Ishikawa (cell line): ENCODE data around the gene CLDN6.
A peak's percentile ranks its signal among the peaks of the same experiment; 100 is the strongest.

ENCODE experiments used
- CEBPB ChIP-seq: IDR thresholded peaks from 2 replicates; pipeline ENCODE4 v1.6.1; 2012
- CREB1 ChIP-seq: IDR thresholded peaks from 2 replicates; pipeline ENCODE4 v1.6.1; 2012; ENCODE audit warnings: low read depth
- EGR1 ChIP-seq: IDR thresholded peaks from 2 replicates; pipeline ENCODE4 v1.6.1; 2012
- EP300 ChIP-seq: IDR thresholded peaks from 2 replicates; pipeline ENCODE4 v1.6.1; 2012; ENCODE audit warnings: borderline replicate concordance
- FOXM1 ChIP-seq: IDR thresholded peaks from 2 replicates; pipeline ENCODE4 v1.6.1; 2012; ENCODE audit warnings: low read depth, borderline replicate concordance
- NFIC ChIP-seq: IDR thresholded peaks from 2 replicates; pipeline ENCODE4 v1.6.1; 2012
- RAD21 ChIP-seq: IDR thresholded peaks from 2 replicates; pipeline ENCODE4 v1.6.1; 2012; ENCODE audit warnings: low read depth
- TAF1 ChIP-seq: IDR thresholded peaks from 2 replicates; pipeline ENCODE4 v1.6.1; 2012; ENCODE audit warnings: low read depth, mild to moderate bottlenecking
- TCF12 ChIP-seq: IDR thresholded peaks from 2 replicates; pipeline ENCODE4 v1.6.1; 2012; ENCODE audit warnings: low read depth
- TEAD4 ChIP-seq: IDR thresholded peaks from 2 replicates; pipeline ENCODE4 v1.6.1; 2012
- YY1 ChIP-seq: IDR thresholded peaks from 2 replicates; pipeline ENCODE4 v1.6.1; 2012; ENCODE audit warnings: low read depth
- ZBTB7A ChIP-seq: IDR thresholded peaks from 2 replicates; pipeline ENCODE4 v1.6.1; 2012; ENCODE audit warnings: low read depth
- TF ChIP-seq, protein P1 (sequence below): IDR thresholded peaks from 2 replicates; pipeline ENCODE4 v1.6.1; 2012; ENCODE audit warnings: low read depth, mild to moderate bottlenecking
- TF ChIP-seq, protein P2 (sequence below): IDR thresholded peaks from 2 replicates; pipeline ENCODE4 v1.6.1; 2012
- TF ChIP-seq, protein P3 (sequence below): IDR thresholded peaks from 2 replicates; pipeline ENCODE4 v1.6.1; 2012

CLDN6 gene

DNA sequence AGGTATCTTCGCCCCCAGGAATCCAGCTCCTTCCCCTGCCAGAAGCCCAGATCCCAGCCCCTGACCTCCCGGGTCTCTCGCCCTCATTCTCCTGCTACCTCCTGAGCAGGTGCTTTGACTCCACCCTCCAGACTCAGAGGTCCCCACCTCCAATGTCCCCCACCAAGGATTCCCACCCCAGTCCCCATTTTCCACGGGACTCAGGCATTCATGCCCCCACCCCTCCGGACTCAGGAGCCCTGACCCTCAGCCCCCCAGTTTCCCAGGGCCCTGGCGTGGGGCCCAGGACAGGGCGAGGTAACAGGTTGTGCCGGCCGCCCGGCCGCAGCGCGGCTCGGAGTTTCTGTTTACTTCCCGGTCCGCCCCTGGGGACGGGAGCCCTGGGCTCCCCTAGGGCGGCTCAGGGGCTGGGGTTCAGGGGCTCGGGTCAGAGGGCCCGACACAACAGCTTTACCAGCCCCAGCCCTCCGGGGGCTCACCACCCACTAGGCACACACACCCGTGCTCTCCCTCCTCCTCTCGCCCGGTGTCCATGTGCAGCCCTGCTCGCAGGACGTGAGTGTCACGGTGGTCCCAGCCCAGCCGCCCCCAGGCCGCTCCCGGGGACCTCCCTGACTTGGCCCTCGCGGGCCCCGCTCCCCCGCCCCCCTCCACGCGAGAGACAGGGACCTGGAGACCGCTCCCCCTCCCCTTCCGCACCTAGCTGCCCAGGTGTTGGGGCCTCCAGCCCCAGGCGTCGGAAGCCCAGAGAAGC, 18.2 kb upstream of the CLDN6 start:
- TF ChIP-seq ZBTB7A: peak; percentile 75
- 0 out of 2 replicates have a peak, but pooled peaks have one; percentile 16 for TF ChIP-seq NFIC
- no peak for TF ChIP-seq TEAD4

DNA sequence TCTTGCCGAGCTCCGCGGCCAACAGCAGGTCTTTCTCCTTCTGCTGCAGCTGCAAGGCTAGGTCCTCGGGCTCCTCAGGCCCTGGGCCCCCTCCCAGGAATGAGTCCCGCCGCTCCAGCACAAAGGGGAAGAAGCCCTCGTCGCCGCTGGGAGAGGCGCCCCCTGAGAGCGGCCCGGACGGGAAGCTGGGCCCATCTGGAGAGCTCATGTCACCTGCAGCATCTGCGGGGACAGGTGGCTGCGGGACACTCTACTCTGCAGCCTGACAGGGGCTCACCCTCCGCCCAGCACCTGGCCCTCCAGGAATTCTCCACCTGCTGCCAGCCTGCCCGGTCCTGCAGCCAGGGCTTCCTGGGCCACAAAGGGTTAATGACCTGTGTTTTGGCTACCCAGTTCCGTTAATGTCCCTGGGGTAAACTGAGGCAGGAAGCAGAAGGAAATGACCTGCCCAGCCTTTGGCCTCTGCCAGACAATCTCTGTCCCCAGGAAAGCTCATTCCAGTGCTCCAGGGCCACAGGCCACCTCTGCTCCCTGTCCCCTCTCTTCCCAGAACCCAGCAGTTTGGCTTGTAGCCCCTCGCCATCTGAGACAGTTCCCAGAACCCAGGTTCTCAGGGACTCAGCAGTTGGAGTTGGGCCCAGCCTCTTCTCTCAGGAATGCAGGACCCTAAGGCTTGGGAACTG, 17.4 kb upstream of the CLDN6 start:
- TF ChIP-seq, protein P1, sequence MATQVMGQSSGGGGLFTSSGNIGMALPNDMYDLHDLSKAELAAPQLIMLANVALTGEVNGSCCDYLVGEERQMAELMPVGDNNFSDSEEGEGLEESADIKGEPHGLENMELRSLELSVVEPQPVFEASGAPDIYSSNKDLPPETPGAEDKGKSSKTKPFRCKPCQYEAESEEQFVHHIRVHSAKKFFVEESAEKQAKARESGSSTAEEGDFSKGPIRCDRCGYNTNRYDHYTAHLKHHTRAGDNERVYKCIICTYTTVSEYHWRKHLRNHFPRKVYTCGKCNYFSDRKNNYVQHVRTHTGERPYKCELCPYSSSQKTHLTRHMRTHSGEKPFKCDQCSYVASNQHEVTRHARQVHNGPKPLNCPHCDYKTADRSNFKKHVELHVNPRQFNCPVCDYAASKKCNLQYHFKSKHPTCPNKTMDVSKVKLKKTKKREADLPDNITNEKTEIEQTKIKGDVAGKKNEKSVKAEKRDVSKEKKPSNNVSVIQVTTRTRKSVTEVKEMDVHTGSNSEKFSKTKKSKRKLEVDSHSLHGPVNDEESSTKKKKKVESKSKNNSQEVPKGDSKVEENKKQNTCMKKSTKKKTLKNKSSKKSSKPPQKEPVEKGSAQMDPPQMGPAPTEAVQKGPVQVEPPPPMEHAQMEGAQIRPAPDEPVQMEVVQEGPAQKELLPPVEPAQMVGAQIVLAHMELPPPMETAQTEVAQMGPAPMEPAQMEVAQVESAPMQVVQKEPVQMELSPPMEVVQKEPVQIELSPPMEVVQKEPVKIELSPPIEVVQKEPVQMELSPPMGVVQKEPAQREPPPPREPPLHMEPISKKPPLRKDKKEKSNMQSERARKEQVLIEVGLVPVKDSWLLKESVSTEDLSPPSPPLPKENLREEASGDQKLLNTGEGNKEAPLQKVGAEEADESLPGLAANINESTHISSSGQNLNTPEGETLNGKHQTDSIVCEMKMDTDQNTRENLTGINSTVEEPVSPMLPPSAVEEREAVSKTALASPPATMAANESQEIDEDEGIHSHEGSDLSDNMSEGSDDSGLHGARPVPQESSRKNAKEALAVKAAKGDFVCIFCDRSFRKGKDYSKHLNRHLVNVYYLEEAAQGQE: no peak
- no peak for TF ChIP-seq YY1
- TF ChIP-seq, protein P2, sequence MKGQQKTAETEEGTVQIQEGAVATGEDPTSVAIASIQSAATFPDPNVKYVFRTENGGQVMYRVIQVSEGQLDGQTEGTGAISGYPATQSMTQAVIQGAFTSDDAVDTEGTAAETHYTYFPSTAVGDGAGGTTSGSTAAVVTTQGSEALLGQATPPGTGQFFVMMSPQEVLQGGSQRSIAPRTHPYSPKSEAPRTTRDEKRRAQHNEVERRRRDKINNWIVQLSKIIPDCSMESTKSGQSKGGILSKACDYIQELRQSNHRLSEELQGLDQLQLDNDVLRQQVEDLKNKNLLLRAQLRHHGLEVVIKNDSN: no peak
- no peak for TF ChIP-seq FOXM1
- no peak for TF ChIP-seq RAD21
- TF ChIP-seq, protein P3, sequence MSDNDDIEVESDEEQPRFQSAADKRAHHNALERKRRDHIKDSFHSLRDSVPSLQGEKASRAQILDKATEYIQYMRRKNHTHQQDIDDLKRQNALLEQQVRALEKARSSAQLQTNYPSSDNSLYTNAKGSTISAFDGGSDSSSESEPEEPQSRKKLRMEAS: no peak
- TF ChIP-seq EGR1: no peak
- no peak for TF ChIP-seq CREB1
- TF ChIP-seq CEBPB: no peak
- no peak for TF ChIP-seq TCF12
- TF ChIP-seq ZBTB7A: no peak
- TF ChIP-seq TAF1: no peak
- TF ChIP-seq EP300: no peak
- TF ChIP-seq NFIC: no peak
- no peak for TF ChIP-seq TEAD4

DNA sequence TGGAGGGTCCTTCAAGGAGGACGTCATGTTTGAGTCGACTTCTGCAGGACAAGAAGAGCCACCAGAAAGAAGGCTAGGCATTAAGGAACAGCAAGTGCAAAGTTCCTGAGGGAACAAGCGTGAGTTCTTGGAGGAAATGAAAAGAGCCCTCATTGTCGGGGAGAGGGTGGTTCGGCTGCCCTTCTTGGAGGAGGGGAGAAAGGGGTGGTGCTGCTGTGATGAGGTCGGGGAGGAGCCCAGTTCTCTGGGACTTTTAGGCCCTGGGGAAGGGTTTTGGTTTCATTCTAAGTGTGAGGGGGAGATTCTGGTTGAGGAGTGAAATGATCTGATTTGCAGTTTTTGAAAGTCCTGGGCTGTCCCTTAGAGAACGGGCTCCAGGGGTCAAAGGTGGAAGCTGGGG, 14.6 kb upstream of the CLDN6 start:
- no peak for TF ChIP-seq YY1
- no peak for TF ChIP-seq FOXM1

DNA sequence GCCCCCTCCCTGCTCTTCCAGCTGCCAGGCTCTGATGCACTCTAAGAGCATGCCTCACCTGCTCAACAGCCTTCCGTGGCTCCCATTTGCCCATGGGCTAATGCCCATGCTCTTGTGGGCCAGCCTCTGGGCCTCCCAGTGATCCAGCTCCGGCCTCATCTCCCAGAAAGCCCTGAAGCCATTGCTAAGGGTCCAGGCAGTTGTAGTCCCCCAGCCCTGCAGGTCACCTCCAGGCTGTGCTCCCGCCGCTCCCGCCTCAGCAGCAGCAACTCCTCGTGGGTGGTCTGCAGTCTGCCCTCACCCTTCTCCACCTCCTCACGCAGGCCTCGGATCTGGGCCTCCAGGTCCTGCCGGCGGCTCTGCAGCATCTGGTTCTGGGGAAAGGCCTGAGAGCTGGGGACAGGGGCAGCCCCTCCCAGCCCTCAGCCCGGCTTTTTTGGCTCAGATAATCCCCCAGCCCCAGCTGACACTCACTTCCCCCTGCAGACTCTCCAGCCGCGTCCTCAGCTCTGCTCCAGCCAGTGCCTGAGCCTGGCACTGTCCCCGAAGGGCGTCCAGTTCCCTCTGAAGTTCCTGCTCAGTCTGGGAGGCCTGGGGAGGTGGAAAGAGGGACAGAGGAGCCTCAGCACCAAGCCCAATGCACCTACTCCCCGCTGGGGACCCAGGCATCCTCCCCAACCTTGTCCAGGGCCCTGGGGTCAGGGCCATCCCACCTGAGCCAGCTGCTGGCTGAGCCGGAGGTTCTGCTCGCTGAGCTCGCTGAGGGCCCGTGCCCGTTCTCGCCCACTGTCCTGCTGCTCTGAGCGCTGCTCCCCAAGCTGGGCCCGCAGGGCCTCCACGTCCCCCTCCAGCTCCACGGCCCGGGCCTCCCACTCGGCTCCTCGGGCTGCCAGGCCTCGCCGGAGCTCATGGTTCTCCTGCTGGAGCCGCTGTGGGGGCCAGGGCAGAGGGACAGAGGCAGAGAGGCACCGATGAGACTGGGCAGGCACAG, 12.5 kb upstream of the CLDN6 start:
- TF ChIP-seq ZBTB7A (no peak), CEBPB (no peak), NFIC (no peak), FOXM1 (no peak), TEAD4 (no peak), EP300 (no peak), EGR1 (no peak), TCF12 (no peak), TAF1 (no peak), RAD21 (no peak), YY1 (no peak), CREB1 (no peak)
- TF ChIP-seq, protein P3: no peak

DNA sequence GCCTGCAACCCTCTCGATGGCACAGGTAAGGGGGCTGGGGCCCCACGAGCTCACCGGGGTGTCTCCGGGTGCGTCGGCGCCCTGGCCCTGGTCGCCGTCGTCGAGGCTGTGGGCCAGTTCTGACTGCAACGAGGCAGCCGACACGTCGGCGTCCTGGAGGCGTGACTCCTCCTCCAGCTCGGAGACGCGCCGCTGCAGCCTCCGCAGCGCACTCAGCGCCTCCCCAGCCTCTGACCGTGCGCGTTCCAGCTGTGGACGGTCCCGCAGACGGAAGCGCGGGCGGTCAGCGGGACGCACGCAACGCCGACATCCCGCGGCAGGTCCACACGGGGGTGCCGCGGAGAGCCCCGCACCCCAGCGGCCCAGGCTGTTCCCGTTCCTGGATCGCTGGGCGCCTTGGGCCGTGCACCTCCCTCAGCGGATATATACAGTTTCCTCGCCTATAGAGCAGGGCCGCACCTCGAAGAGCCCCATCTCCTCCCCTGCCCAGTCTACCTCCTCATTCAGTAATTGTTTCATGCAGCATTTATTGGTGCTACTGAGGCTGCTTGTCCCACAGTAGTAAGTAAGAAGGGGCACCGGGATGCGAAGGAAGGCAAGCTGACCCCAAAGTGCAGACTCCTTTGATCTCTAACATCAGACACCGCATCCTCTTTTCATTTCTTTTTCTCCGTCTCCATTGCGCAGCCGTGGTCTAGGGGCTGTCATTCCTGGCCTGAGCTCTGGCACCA, 11.7 kb upstream of the CLDN6 start:
- TF ChIP-seq RAD21: no peak
- TF ChIP-seq YY1: no peak
- TF ChIP-seq TCF12: no peak
- no peak for TF ChIP-seq FOXM1
- TF ChIP-seq TEAD4: no peak

DNA sequence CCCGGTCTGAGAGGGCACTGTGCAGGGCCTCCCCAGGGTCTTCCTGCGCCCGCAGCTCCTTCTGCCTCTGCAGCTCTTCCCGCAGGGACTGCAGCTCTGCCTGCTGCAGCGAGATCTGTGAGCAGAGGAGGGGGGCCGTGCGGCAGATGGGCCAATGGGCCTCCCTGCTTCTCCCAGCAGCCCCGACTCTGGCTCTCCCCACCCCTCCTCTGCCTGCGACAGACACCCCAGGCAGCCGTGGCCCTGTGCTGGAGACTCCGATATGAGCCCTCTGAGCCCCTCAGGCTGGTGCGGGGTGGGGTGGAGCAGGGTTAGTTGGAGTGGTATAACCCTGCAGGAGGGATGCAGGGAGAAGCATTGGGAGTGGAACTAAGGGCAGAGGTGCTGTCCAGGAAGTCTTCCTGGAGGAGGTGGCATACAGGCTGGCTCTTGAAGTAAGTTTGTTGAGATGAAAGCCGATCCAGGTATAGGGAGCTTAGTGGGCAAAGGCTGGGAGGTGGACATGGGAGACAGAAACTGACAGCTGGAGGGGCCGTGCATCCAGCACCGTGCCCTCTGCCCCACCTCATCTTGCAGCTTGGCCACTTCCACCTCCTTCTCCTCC, 10.8 kb upstream of the CLDN6 start:
- TF ChIP-seq CEBPB: no peak
- TF ChIP-seq, protein P3: no peak
- TF ChIP-seq, protein P2: no peak
